Breast epithelium (tissue), 4 donors: ENCODE data around the gene NRBF2. TPM values are rescaled to one million over a fixed set of nuclear protein-coding genes. Genes with fewer than 3 reads are reported as not detected.

ENCODE experiments used
- DNase-seq, 2 donors: peaks; one replicate each; pipeline ENCODE4 v3.0.0-alpha.2; 2019; ENCODE audit warnings: low spot score in 2 of 2
- H3K27ac ChIP-seq, 2 donors: fragments of 200-600 bp; sonication (generic) in 1 of 2; one replicate each; pipeline ENCODE4 v1.5.1; 2016 to 2019; ENCODE audit warnings: mild to moderate bottlenecking in 1 of 2
- H3K27me3 ChIP-seq, 2 donors: fragments of 200-600 bp; sonication (generic) in 1 of 2; one replicate each; pipeline versions ENCODE4 v1.5.1 to v1.6.0; 2017 to 2019; ENCODE audit warnings: control low read depth in 1 of 2, mild to moderate bottlenecking in 1 of 2
- H3K36me3 ChIP-seq: fragments of 200-600 bp; one replicate; pipeline ENCODE4 v1.5.1; 2019
- H3K4me1 ChIP-seq, 2 donors: fragments of 200-600 bp; sonication (generic); one replicate each; pipeline ENCODE4 v1.5.1; 2016 to 2019; ENCODE audit warnings: control low read depth in 1 of 2
- H3K4me3 ChIP-seq, 3 donors: fragments of 200-600 bp; sonication (generic); 1 replicate in 2 of 3; 2 replicates in 1 of 3; pipeline ENCODE4 v1.5.1; 2016 to 2019; ENCODE audit warnings: mild to moderate bottlenecking in 3 of 3, moderate library complexity in 2 of 3
- H3K9me3 ChIP-seq, 2 donors: fragments of 200-600 bp; sonication (generic) in 1 of 2; one replicate each; pipeline ENCODE4 v1.5.1; 2016 to 2019; ENCODE audit warnings: control low read depth in 1 of 2
- CTCF ChIP-seq, 3 donors: fragments of 450-650 bp; IDR thresholded peaks; one replicate each; pipeline ENCODE4 v1.5.1; 2016 to 2017; ENCODE audit warnings: antibody characterized with exemption in 3 of 3, mild to moderate bottlenecking in 3 of 3, moderate library complexity in 3 of 3
- POLR2A ChIP-seq: fragments of 450-650 bp; IDR thresholded peaks from one replicate; pipeline ENCODE4 v1.6.1; 2016; ENCODE audit warnings: antibody characterized with exemption, mild to moderate bottlenecking, moderate library complexity
- POLR2AphosphoS5 ChIP-seq, 3 donors: sonication (generic); formaldehyde crosslinking; IDR thresholded peaks; one replicate each; pipeline ENCODE4 v1.6.1; 2017; ENCODE audit warnings: antibody characterized with exemption in 3 of 3
- intact Hi-C: fragments of 100-400 bp; cut with DNase I; formaldehyde crosslinking; loops from one replicate; pipeline ENCODE4 v1.15.1; 2023; ENCODE audit warnings: low total_unique reads
- total RNA-seq, 3 donors: library from RNA; depleted of rRNA; stranded (reverse); fragments of >200 nt; gene quantifications; one replicate each; pipeline ENCODE4 v1.1.0, GENCODE V29; 2016

The NRBF2 gene
- total RNA-seq, 3 donors from 2014 or later = 14.7 to 28.5 (median 17.0) TPM

GRCh38 chr10:63114031-63114814 lies 18.9 kb upstream of the NRBF2 start:
- intact Hi-C loops = no loop called here
- Histone ChIP-seq H3K36me3 (no peaks in the 10 kb centered on the region), H3K4me1 (peaks cover 4 to 8% of the 10 kb centered on the region in 2 donors), H3K27ac (peak overlapping the region; percentile 84 to 92), H3K27me3 (no peaks in the 10 kb centered on the region), H3K4me3 (no peak overlapping the region), H3K9me3 (no peaks in the 10 kb centered on the region)
- no peak for TF ChIP-seq POLR2A
- peak; percentile 95 to 98 (median 96) for TF ChIP-seq POLR2AphosphoS5 (IDR thresholded peaks at IDR 0.05)
- no peak for TF ChIP-seq CTCF (IDR thresholded peaks at IDR 0.05)
- DNase-seq = peak; percentile 81 to 92

GRCh38 chr10:63115732-63116383 lies 17.3 kb upstream of the NRBF2 start:
- Histone ChIP-seq H3K4me3 (peak overlapping the region in 1 of 3 donors; percentile 10), H3K36me3 (no peaks in the 10 kb centered on the region), H3K27me3 (no peaks in the 10 kb centered on the region), H3K9me3 (no peaks in the 10 kb centered on the region), H3K27ac (peak overlapping the region; percentile 84 to 92), H3K4me1 (peaks cover 4 to 8% of the 10 kb centered on the region in 2 donors)
- peak; percentile 77 to 95 (median 94) for TF ChIP-seq POLR2AphosphoS5 (IDR thresholded peaks at IDR 0.05)
- no peak for TF ChIP-seq CTCF (IDR thresholded peaks at IDR 0.05)
- no peak for TF ChIP-seq POLR2A
- intact Hi-C loops = no loop called here
- peak; percentile 75 to 93 for DNase-seq

- H3K4me1 ChIP-seq = peaks cover 4 to 8% of the 10 kb centered on the region in 2 donors
- TF ChIP-seq CTCF (IDR thresholded peaks at IDR 0.05) (no peak), POLR2A (no peak), POLR2AphosphoS5 (IDR thresholded peaks at IDR 0.05) (no peak)
- no peak overlapping the region for H3K4me3 ChIP-seq
- no peaks in the 10 kb centered on the region for H3K36me3 ChIP-seq
- H3K27me3 ChIP-seq = no peaks in the 10 kb centered on the region
- intact Hi-C loops = no loop called here
- H3K27ac ChIP-seq = peak overlapping the region; percentile 84 to 92
- DNase-seq = no peak
- H3K9me3 ChIP-seq = no peaks in the 10 kb centered on the region
Observed at GRCh38 chr10:63116452-63117072, 16.6 kb upstream of the NRBF2 start.

GRCh38 chr10:63119041-63119440 lies 14.1 kb upstream of the NRBF2 start:
- no peak for DNase-seq
- Histone ChIP-seq H3K4me1 (peaks cover 4 to 8% of the 10 kb centered on the region in 2 donors), H3K27ac (no peak overlapping the region), H3K9me3 (no peaks in the 10 kb centered on the region), H3K27me3 (no peaks in the 10 kb centered on the region), H3K36me3 (no peaks in the 10 kb centered on the region), H3K4me3 (no peak overlapping the region)
- intact Hi-C loops = no loop called here
- TF ChIP-seq POLR2A = no peak
- TF ChIP-seq CTCF (IDR thresholded peaks at IDR 0.05) = no peak
- TF ChIP-seq POLR2AphosphoS5 (IDR thresholded peaks at IDR 0.05) = no peak
